Measurements from ENCODE around the gene SOHLH1.

The SOHLH1 gene

GRCh38 chr9:135741276-135742219, 42.3 kb upstream of the SOHLH1 start:
- no peak for TF ChIP-seq FOXM1 (IDR thresholded peaks at IDR 0.05; ENCODE audit: borderline replicate concordance, low read depth)
- no peak for TF ChIP-seq EGR1 (IDR thresholded peaks at IDR 0.05)
- no peak for TF ChIP-seq USF1 (IDR thresholded peaks at IDR 0.05)
- TF ChIP-seq TCF12 (IDR thresholded peaks at IDR 0.05; ENCODE audit: low read depth): no peak
- TF ChIP-seq ZBTB7A (IDR thresholded peaks at IDR 0.05; ENCODE audit: low read depth): no peak
- TF ChIP-seq TEAD4 (IDR thresholded peaks at IDR 0.05): no peak

- TF ChIP-seq TEAD4 (IDR thresholded peaks at IDR 0.05): no peak
- no peak for TF ChIP-seq EGR1 (IDR thresholded peaks at IDR 0.05)
- no peak for TF ChIP-seq MAX (IDR thresholded peaks at IDR 0.05)
- no peak for TF ChIP-seq ZBTB7A (IDR thresholded peaks at IDR 0.05; ENCODE audit: low read depth)
- no peak for TF ChIP-seq CREB1 (IDR thresholded peaks at IDR 0.05; ENCODE audit: low read depth)
- TF ChIP-seq CEBPB (IDR thresholded peaks at IDR 0.05): no peak
- no peak for TF ChIP-seq NFIC (IDR thresholded peaks at IDR 0.05)
- no peak for TF ChIP-seq RAD21 (IDR thresholded peaks at IDR 0.05; ENCODE audit: low read depth)
- TF ChIP-seq USF1 (IDR thresholded peaks at IDR 0.05): no peak
Observed at GRCh38 chr9:135739271-135740220, 40.3 kb upstream of the SOHLH1 start.

- TF ChIP-seq TEAD4 (IDR thresholded peaks at IDR 0.05): no peak
- TF ChIP-seq EP300 (IDR thresholded peaks at IDR 0.05; ENCODE audit: borderline replicate concordance): no peak
- TF ChIP-seq CREB1 (IDR thresholded peaks at IDR 0.05; ENCODE audit: low read depth): no peak
- no peak for TF ChIP-seq REST (IDR thresholded peaks at IDR 0.05; ENCODE audit: low read depth)
- TF ChIP-seq NFIC (IDR thresholded peaks at IDR 0.05): no peak
- no peak for TF ChIP-seq ZBTB7A (IDR thresholded peaks at IDR 0.05; ENCODE audit: low read depth)
- no peak for TF ChIP-seq TAF1 (IDR thresholded peaks at IDR 0.05; ENCODE audit: low read depth)
- no peak for TF ChIP-seq CEBPB (IDR thresholded peaks at IDR 0.05)
- no peak for TF ChIP-seq RAD21 (IDR thresholded peaks at IDR 0.05; ENCODE audit: low read depth)
- TF ChIP-seq USF1 (IDR thresholded peaks at IDR 0.05): no peak
- TF ChIP-seq YY1 (IDR thresholded peaks at IDR 0.05; ENCODE audit: low read depth): no peak
- no peak for TF ChIP-seq EGR1 (IDR thresholded peaks at IDR 0.05)
- TF ChIP-seq TCF12 (IDR thresholded peaks at IDR 0.05; ENCODE audit: low read depth): no peak
- no peak for TF ChIP-seq MAX (IDR thresholded peaks at IDR 0.05)
- TF ChIP-seq FOXM1 (IDR thresholded peaks at IDR 0.05; ENCODE audit: borderline replicate concordance, low read depth): no peak
Observed at GRCh38 chr9:135737840-135738521, 38.7 kb upstream of the SOHLH1 start.

- no peak for TF ChIP-seq TAF1 (IDR thresholded peaks at IDR 0.05; ENCODE audit: low read depth)
- TF ChIP-seq FOXM1 (IDR thresholded peaks at IDR 0.05; ENCODE audit: borderline replicate concordance, low read depth): no peak
- TF ChIP-seq YY1 (IDR thresholded peaks at IDR 0.05; ENCODE audit: low read depth): no peak
- no peak for TF ChIP-seq CREB1 (IDR thresholded peaks at IDR 0.05; ENCODE audit: low read depth)
- TF ChIP-seq EP300 (IDR thresholded peaks at IDR 0.05; ENCODE audit: borderline replicate concordance): no peak
- TF ChIP-seq USF1 (IDR thresholded peaks at IDR 0.05): no peak
- TF ChIP-seq TCF12 (IDR thresholded peaks at IDR 0.05; ENCODE audit: low read depth): no peak
- TF ChIP-seq ZBTB7A (IDR thresholded peaks at IDR 0.05; ENCODE audit: low read depth): no peak
- TF ChIP-seq CEBPB (IDR thresholded peaks at IDR 0.05): no peak
- TF ChIP-seq REST (IDR thresholded peaks at IDR 0.05; ENCODE audit: low read depth): no peak
- TF ChIP-seq TEAD4 (IDR thresholded peaks at IDR 0.05): no peak
- TF ChIP-seq NFIC (IDR thresholded peaks at IDR 0.05): no peak
- no peak for TF ChIP-seq MAX (IDR thresholded peaks at IDR 0.05)
Observed at GRCh38 chr9:135736979-135737839, 37.9 kb upstream of the SOHLH1 start.
